K562 (cell line): ENCODE data around the gene RBMS3. TPM values are rescaled to one million over a fixed set of nuclear protein-coding genes. Genes with fewer than 3 reads are reported as not detected.

Experiments used
- ATAC-seq: fragments of 200-7000 bp; cut with Tn5 transposase; 3 replicates; pipeline ENCODE4 v1.9.1; 2020; ENCODE audit warnings: moderate library complexity
- BruUV-seq: library from RNA; stranded (reverse); fragments of 400-500 nt; replicated peaks from 2 replicates; lab custom pipeline; 2021; lab: Mats Ljungman, UMichigan
- CTCF ChIA-PET: fragments of 300-600 bp; formaldehyde crosslinking; extraction: SDS; loops from one replicate; lab custom pipeline; 2021; ENCODE audit warnings: low intra/inter-chr PET ratio; lab: Yijun Ruan, JAX
- POLR2A ChIA-PET: fragments of 300-600, 350-650 bp; sonication (Branson Sonifier 250); formaldehyde crosslinking; extraction: SDS; loops from one replicate; lab custom pipeline; 2021; ENCODE audit warnings: antibody characterized with exemption, inconsistent platforms; lab: Yijun Ruan, JAX
- DNase-seq, 4 experiments: peaks; one replicate each; pipeline versions ENCODE4 v3.0.0 to v3.0.0-alpha.2; 2011 to 2018; ENCODE audit warnings: low spot score in 3 of 4, mixed read lengths in 3 of 4; ENCODE audit errors: extremely low read depth in 1 of 4
- FAIRE-seq: peaks from 2 replicates; lab custom pipeline; 2011; peaks lifted over from hg19 to GRCh38; lab: Jason Lieb, UNC
- H2AFZ ChIP-seq: 2 replicates; pipeline ENCODE4 v1.6.0; 2011; ENCODE audit warnings: low read depth, low read length, control low read depth, inconsistent platforms
- H3K27ac ChIP-seq: fragments of 200-600 bp; 3 replicates; pipeline ENCODE4 v1.8.0; 2011; ENCODE audit warnings: low read depth, mild to moderate bottlenecking, control low read depth, inconsistent platforms, low read length, moderate library complexity, mixed read lengths; ENCODE audit errors: extremely low read depth
- H3K27me3 ChIP-seq, 2 experiments: fragments of 300-600 bp in 1 of 2; 2 replicates in 1 of 2; 3 replicates in 1 of 2; pipeline versions ENCODE4 v1.6.0 to v1.8.0; 2011; ENCODE audit warnings: inconsistent platforms in 2 of 2, low read length in 2 of 2, mild to moderate bottlenecking in 1 of 2, mixed read lengths in 1 of 2, moderate library complexity in 1 of 2; ENCODE audit not compliant: control insufficient read depth in 2 of 2, insufficient read depth in 2 of 2
- H3K36me3 ChIP-seq: fragments of 300-600 bp; 3 replicates; pipeline ENCODE4 v1.8.0; 2011; ENCODE audit warnings: mild to moderate bottlenecking, low read length, inconsistent platforms; ENCODE audit not compliant: control insufficient read depth, insufficient read depth
- H3K4me1 ChIP-seq, 2 experiments: fragments of 200-600 bp in 1 of 2; replicated peaks in 1 of 2; 2 replicates in 1 of 2; 3 replicates in 1 of 2; pipeline versions ENCODE4 v1.5.1 to v1.8.0; 2011; ENCODE audit warnings: inconsistent platforms in 2 of 2, low read length in 2 of 2, mild to moderate bottlenecking in 1 of 2, mixed read lengths in 1 of 2, moderate library complexity in 1 of 2; ENCODE audit not compliant: control insufficient read depth in 2 of 2, insufficient read depth in 2 of 2
- H3K4me2 ChIP-seq: 2 replicates; pipeline ENCODE4 v1.6.1; 2011; ENCODE audit warnings: low read length, control low read depth, inconsistent platforms, mixed read lengths; ENCODE audit not compliant: insufficient read depth
- H3K4me3 ChIP-seq: fragments of 200-600 bp; sonication (generic), shearing (Covaris generic); 2 replicates; pipeline ENCODE4 v1.5.1; 2016; ENCODE audit warnings: control low read depth, inconsistent platforms
- H3K79me2 ChIP-seq: fragments of 200-600 bp; 3 replicates; pipeline ENCODE4 v1.8.0; 2011; ENCODE audit warnings: low read length, inconsistent platforms; ENCODE audit not compliant: control insufficient read depth, insufficient read depth
- H3K9ac ChIP-seq, 2 experiments: 2 replicates each; pipeline versions ENCODE4 v1.6.0 to v1.6.1; 2011; ENCODE audit warnings: low read depth in 2 of 2, low read length in 2 of 2, control low read depth in 1 of 2, inconsistent platforms in 1 of 2, mild to moderate bottlenecking in 1 of 2, mixed read lengths in 1 of 2; ENCODE audit not compliant: insufficient read depth in 1 of 2
- H3K9me1 ChIP-seq: one replicate; pipeline ENCODE4 v1.6.0; 2011; ENCODE audit warnings: inconsistent platforms, mild to moderate bottlenecking, low read length, moderate library complexity; ENCODE audit not compliant: control insufficient read depth, insufficient read depth
- H3K9me3 ChIP-seq: replicated peaks from 2 replicates; pipeline ENCODE4 v1.5.1; 2011; ENCODE audit warnings: low read depth, low read length, inconsistent platforms; ENCODE audit not compliant: control insufficient read depth, insufficient read depth
- H4K20me1 ChIP-seq: replicated peaks from 2 replicates; pipeline ENCODE4 v1.6.1; 2011; ENCODE audit warnings: low read length, inconsistent platforms, mixed read lengths; ENCODE audit not compliant: control insufficient read depth, insufficient read depth
- CCNT2 ChIP-seq: IDR thresholded peaks from 2 replicates; pipeline ENCODE4 v1.6.1; 2011; ENCODE audit warnings: borderline replicate concordance, low read depth, mild to moderate bottlenecking, moderate library complexity, mixed read lengths, low read length; ENCODE audit not compliant: insufficient read length; ENCODE audit errors: extremely low read depth
- KAT2B ChIP-seq: IDR thresholded peaks from one replicate; pipeline ENCODE4 v1.6.1; 2012; ENCODE audit warnings: low read depth, mild to moderate bottlenecking, control low read depth, inconsistent platforms, low read length, moderate library complexity
- L3MBTL2 ChIP-seq: fragments of 450-650 bp; IDR thresholded peaks from 2 replicates; pipeline ENCODE4 v1.6.1; 2016; ENCODE audit warnings: mild to moderate bottlenecking, moderate library complexity
- LEF1 ChIP-seq: fragments of 450-650 bp; IDR thresholded peaks from 2 replicates; pipeline ENCODE4 v1.6.1; 2016; ENCODE audit warnings: mild to moderate bottlenecking
- MAZ ChIP-seq, 2 experiments: fragments of 450-650 bp in 1 of 2; sonication (generic) in 1 of 2; formaldehyde crosslinking; IDR thresholded peaks in 1 of 2; conservative IDR thresholded peaks in 1 of 2; 2 replicates each; pipeline versions ENCODE4 v1.4.0 to v1.5.0; 2020; ENCODE audit warnings: mild to moderate bottlenecking in 1 of 2, missing genetic modification reagents in 1 of 2
- MTA1 ChIP-seq: fragments of 450-650 bp; IDR thresholded peaks from 2 replicates; pipeline ENCODE4 v1.6.1; 2017; ENCODE audit warnings: borderline replicate concordance
- PHF20 ChIP-seq: fragments of 450-650 bp; IDR thresholded peaks from 2 replicates; pipeline ENCODE4 v1.6.1; 2018; ENCODE audit not compliant: partially characterized antibody
- RBM25 ChIP-seq: fragments of 200-400 bp; formaldehyde crosslinking; IDR thresholded peaks from 2 replicates; pipeline ENCODE4 v1.6.1; 2018; ENCODE audit warnings: low read length, low read depth, moderate library complexity; ENCODE audit not compliant: severe bottlenecking
- REST ChIP-seq, 2 experiments: fragments of 450-650 bp; formaldehyde crosslinking in 1 of 2; IDR thresholded peaks; 2 replicates each; pipeline versions ENCODE4 v1.4.0 to v1.6.1; 2014 to 2020; ENCODE audit warnings: mild to moderate bottlenecking in 2 of 2, borderline replicate concordance in 1 of 2, low read depth in 1 of 2
- SAFB ChIP-seq: fragments of 200-400 bp; formaldehyde crosslinking; IDR thresholded peaks from 2 replicates; pipeline ENCODE4 v1.6.1; 2017; ENCODE audit warnings: low read depth, low read length, borderline replicate concordance
- ZBTB17 ChIP-seq: fragments of 450-650 bp; formaldehyde crosslinking; IDR thresholded peaks from 2 replicates; pipeline ENCODE4 v1.4.0; 2020; ENCODE audit warnings: mild to moderate bottlenecking
- ZNF324 ChIP-seq: fragments of 250-450 bp; sonication (Bioruptor Pico); IDR thresholded peaks from 2 replicates; pipeline ENCODE4 v1.4.0; 2020; ENCODE audit warnings: mild to moderate bottlenecking
- ZNF384 ChIP-seq: IDR thresholded peaks from 2 replicates; pipeline ENCODE4 v1.6.1; 2012; ENCODE audit warnings: low read depth, low read length, improper control_type of control experiment
- WGBS: fragments of 100-300 bp; shearing (Covaris generic); methylation state at CpG from one replicate; pipeline ENCODE4 v1.1.6; 2016; ENCODE audit warnings: low coverage, mixed read lengths; ENCODE audit not compliant: insufficient coverage; ENCODE audit errors: missing lambda C conversion rate; 5-methylcytosine and 5-hydroxymethylcytosine counted together
- in situ Hi-C: fragments of 300-500 bp; cut with MboI; formaldehyde crosslinking; loops from 4 replicates; pipeline ENCODE4 v1.15.0; 2018; ENCODE audit warnings: inconsistent platforms, mixed read lengths
- intact Hi-C: fragments of 100-400 bp; cut with micrococcal nuclease; formaldehyde crosslinking; loops from 2 replicates; pipeline ENCODE4 v1.14.2; 2022
- polyA plus RNA-seq, 8 experiments: library from polyadenylated mRNA; depleted of rRNA in 4 of 8; stranded (reverse) in 5 of 8; unstranded in 3 of 8; fragments of >200 nt; fragmentation: Nextera tagmentation in 2 of 8; fragmentation: Illumina TruSeq in 1 of 8; extraction: Ambion mirVana in 2 of 8; extraction: Trizol in 1 of 8; gene quantifications; 2 replicates each; pipeline versions ENCODE4 v1.2.1 to v1.2.3, GENCODE V29; 2011 to 2014; ENCODE audit warnings: inconsistent platforms in 1 of 8, missing spikeins in 1 of 8
- total RNA-seq, 7 experiments: library from RNA; depleted of rRNA in 6 of 7; stranded (reverse); fragments of >200 nt in 6 of 7; fragmentation: Illumina TruSeq in 2 of 7; extraction: Trizol in 2 of 7; gene quantifications; 2 replicates each; pipeline versions ENCODE4 v1.2.1 to v1.2.3, GENCODE V29; 2011 to 2021; ENCODE audit warnings: low replicate concordance in 1 of 7
- TF ChIP-seq, protein P1 (sequence below): IDR thresholded peaks from 2 replicates; pipeline ENCODE4 v1.6.1; 2011; ENCODE audit warnings: borderline replicate concordance, low read depth, mild to moderate bottlenecking, moderate library complexity, low read length; ENCODE audit not compliant: insufficient read depth, poor library complexity, severe bottlenecking

RBMS3 gene
- total and polyA plus RNA-seq, 9 of the 15 experiments (the other 6 are each of a cell fraction or from before 2014, with no cell fraction given): 0.20 TPM; not detected in 8

DNA sequence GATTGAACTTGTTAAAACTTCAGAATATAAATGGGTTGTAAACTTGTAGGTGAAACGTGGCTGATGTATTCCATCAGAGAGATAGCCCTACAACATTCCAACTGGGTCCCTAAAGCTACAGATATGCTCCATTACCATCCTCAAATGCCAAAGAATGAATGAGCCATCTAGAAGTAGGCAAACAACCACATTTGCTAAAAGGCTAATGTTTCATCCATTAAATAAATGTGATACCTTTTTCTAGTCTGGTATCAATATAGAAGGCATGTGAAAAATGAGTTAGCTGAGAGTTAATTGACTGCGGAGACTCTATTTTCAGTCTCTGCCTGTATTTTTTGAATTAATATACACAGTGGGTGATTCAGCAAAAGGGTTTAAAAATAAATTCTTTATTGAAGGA is 203.8 kb downstream of the RBMS3 start:
- H3K9ac ChIP-seq: no peak overlapping the region
- no peak for DNase-seq
- no peak for TF ChIP-seq MTA1
- no peak for TF ChIP-seq L3MBTL2
- TF ChIP-seq CCNT2: no peak
- no peak for TF ChIP-seq ZNF324 (CRISPR knock-in tag)
- TF ChIP-seq, protein P1, sequence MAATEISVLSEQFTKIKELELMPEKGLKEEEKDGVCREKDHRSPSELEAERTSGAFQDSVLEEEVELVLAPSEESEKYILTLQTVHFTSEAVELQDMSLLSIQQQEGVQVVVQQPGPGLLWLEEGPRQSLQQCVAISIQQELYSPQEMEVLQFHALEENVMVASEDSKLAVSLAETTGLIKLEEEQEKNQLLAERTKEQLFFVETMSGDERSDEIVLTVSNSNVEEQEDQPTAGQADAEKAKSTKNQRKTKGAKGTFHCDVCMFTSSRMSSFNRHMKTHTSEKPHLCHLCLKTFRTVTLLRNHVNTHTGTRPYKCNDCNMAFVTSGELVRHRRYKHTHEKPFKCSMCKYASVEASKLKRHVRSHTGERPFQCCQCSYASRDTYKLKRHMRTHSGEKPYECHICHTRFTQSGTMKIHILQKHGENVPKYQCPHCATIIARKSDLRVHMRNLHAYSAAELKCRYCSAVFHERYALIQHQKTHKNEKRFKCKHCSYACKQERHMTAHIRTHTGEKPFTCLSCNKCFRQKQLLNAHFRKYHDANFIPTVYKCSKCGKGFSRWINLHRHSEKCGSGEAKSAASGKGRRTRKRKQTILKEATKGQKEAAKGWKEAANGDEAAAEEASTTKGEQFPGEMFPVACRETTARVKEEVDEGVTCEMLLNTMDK: no peak
- no peak for TF ChIP-seq ZNF384
- TF ChIP-seq REST (IDR thresholded peaks at IDR 0.05; ENCODE audit: borderline replicate concordance): no peak
- TF ChIP-seq REST (CRISPR knock-in tag; IDR thresholded peaks at IDR 0.05; ENCODE audit: low read depth): no peak
- TF ChIP-seq RBM25: no peak
- no peak for TF ChIP-seq KAT2B
- no peak for TF ChIP-seq MAZ (CRISPR knock-in tag; conservative IDR thresholded peaks at IDR 0.05 in 1 of 2, IDR thresholded peaks at IDR 0.05 in 1 of 2)
- no peak for TF ChIP-seq LEF1
- no peak for TF ChIP-seq PHF20
- no peak for TF ChIP-seq SAFB
- no peak for TF ChIP-seq ZBTB17 (CRISPR knock-in tag)

More for the DNA sequence above, 203.8 kb downstream of the RBMS3 start:
- no peaks in the 10 kb centered on the region for H3K9me1 ChIP-seq
- no peaks in the 10 kb centered on the region for H3K36me3 ChIP-seq
- no TSS peak for BruUV-seq
- no peak overlapping the region for H3K4me2 ChIP-seq
- no peak overlapping the region for H3K27ac ChIP-seq
- ATAC-seq (no peak), FAIRE-seq (no peak)
- ChIA-PET CTCF (no interaction called here), POLR2A (no interaction called here)
- intact Hi-C loops (no loop called here), in situ Hi-C loops (no loop called here)
- H4K20me1 ChIP-seq: no peaks in the 10 kb centered on the region
- H2AFZ ChIP-seq: no peak overlapping the region
- no peaks in the 10 kb centered on the region for H3K9me3 ChIP-seq
- H3K4me3 ChIP-seq: no peak overlapping the region
- H3K4me1 ChIP-seq: no peaks in the 10 kb centered on the region
- WGBS: 5% methylated on average over 2 of the region's 2 CpGs
- H3K79me2 ChIP-seq: no peaks in the 10 kb centered on the region
- H3K27me3 ChIP-seq: no peaks in the 10 kb centered on the region
